GM12878 (cell line): ENCODE data around the gene UST. TPM values are rescaled to one million over a fixed set of nuclear protein-coding genes. Genes with fewer than 3 reads are reported as not detected.

ENCODE experiments used
- BCL11A ChIP-seq: IDR thresholded peaks from 2 replicates; pipeline ENCODE4 v1.6.1; 2011; ENCODE audit warnings: low read depth, low read length
- BCLAF1 ChIP-seq: fragments of 450-650 bp; IDR thresholded peaks from 2 replicates; pipeline ENCODE4 v1.6.1; 2017; ENCODE audit warnings: antibody characterized with exemption, mild to moderate bottlenecking, moderate library complexity
- CEBPB ChIP-seq, 2 experiments: fragments of 150-350 bp in 1 of 2; IDR thresholded peaks; 2 replicates each; pipeline ENCODE4 v1.6.1; 2012 to 2014; ENCODE audit warnings: low read depth in 2 of 2, low read length in 2 of 2, borderline replicate concordance in 1 of 2, inconsistent platforms in 1 of 2
- CHD4 ChIP-seq: fragments of 200-600 bp; sonication (generic); IDR thresholded peaks from 2 replicates; pipeline ENCODE4 v1.6.1; 2016; ENCODE audit warnings: mild to moderate bottlenecking
- EED ChIP-seq: sonication (generic); IDR thresholded peaks from 2 replicates; pipeline ENCODE4 v1.6.1; 2016; ENCODE audit warnings: antibody characterized with exemption, low read depth
- HCFC1 ChIP-seq: fragments of 150-350 bp; IDR thresholded peaks from 2 replicates; pipeline ENCODE4 v1.6.1; 2014; ENCODE audit warnings: low read length
- HDGF ChIP-seq: fragments of 450-650 bp; IDR thresholded peaks from 2 replicates; pipeline ENCODE4 v1.6.1; 2016; ENCODE audit warnings: antibody characterized with exemption
- IKZF1 ChIP-seq: fragments of 450-650 bp; conservative IDR thresholded peaks from 2 replicates; pipeline ENCODE4 v1.6.1; 2017; ENCODE audit warnings: antibody characterized with exemption, mild to moderate bottlenecking
- KAT2A ChIP-seq: conservative IDR thresholded peaks from 2 replicates; pipeline ENCODE4 v1.6.1; 2011; ENCODE audit warnings: low read depth, low read length; ENCODE audit not compliant: control insufficient read depth
- MEF2A ChIP-seq: IDR thresholded peaks from 2 replicates; pipeline ENCODE4 v1.6.1; 2011; ENCODE audit warnings: low read depth, mild to moderate bottlenecking, low read length, moderate library complexity; ENCODE audit not compliant: insufficient read depth
- NR2F1 ChIP-seq: fragments of 450-650 bp; conservative IDR thresholded peaks from 2 replicates; pipeline ENCODE4 v1.6.1; 2017; ENCODE audit warnings: mild to moderate bottlenecking
- POU2F2 ChIP-seq: IDR thresholded peaks from 3 replicates; pipeline ENCODE4 v1.6.1; 2011; ENCODE audit warnings: low read depth, mild to moderate bottlenecking, low read length, borderline replicate concordance
- SUPT20H ChIP-seq: IDR thresholded peaks from 2 replicates; pipeline ENCODE4 v1.6.1; 2011; ENCODE audit warnings: low read depth, mild to moderate bottlenecking, low read length, moderate library complexity, borderline replicate concordance; ENCODE audit not compliant: control insufficient read depth
- TCF7 ChIP-seq: IDR thresholded peaks from 2 replicates; pipeline ENCODE4 v1.6.1; 2014; ENCODE audit warnings: antibody characterized with exemption, borderline replicate concordance
- WRNIP1 ChIP-seq: IDR thresholded peaks from 2 replicates; pipeline ENCODE4 v1.6.1; 2011; ENCODE audit warnings: low read depth, low read length, improper control_type of control experiment, borderline replicate concordance
- ZBED1 ChIP-seq: IDR thresholded peaks from 2 replicates; pipeline ENCODE4 v1.6.1; 2016; ENCODE audit warnings: borderline replicate concordance
- polyA plus RNA-seq, 11 experiments: library from polyadenylated mRNA; depleted of rRNA in 4 of 11; unstranded in 6 of 11; stranded (reverse) in 5 of 11; fragments of >200 nt; fragmentation: Nextera tagmentation in 4 of 11; fragmentation: Illumina TruSeq in 1 of 11; extraction: Ambion mirVana in 4 of 11; extraction: Trizol in 1 of 11; gene quantifications; 1 replicate in 1 of 11; 2 replicates in 10 of 11; pipeline versions ENCODE4 v1.2.1 to v1.2.3, GENCODE V29; 2011 to 2016; ENCODE audit warnings: inconsistent platforms in 2 of 11, missing spikeins in 2 of 11, low read depth in 1 of 11
- total RNA-seq, 4 experiments: library from RNA; depleted of rRNA in 3 of 4; stranded (reverse); fragments of >200 nt in 3 of 4; fragmentation: Illumina TruSeq in 1 of 4; extraction: Trizol in 1 of 4; gene quantifications; 2 replicates each; pipeline versions ENCODE4 v1.2.1 to v1.2.3, GENCODE V29; 2013 to 2021
- TF ChIP-seq, protein P1 (sequence below): IDR thresholded peaks from 2 replicates; pipeline ENCODE4 v1.6.1; 2012; ENCODE audit warnings: low read length, inconsistent platforms
- TF ChIP-seq, protein P2 (sequence below): fragments of 450-650 bp; IDR thresholded peaks from 2 replicates; pipeline ENCODE4 v1.6.1; 2016; ENCODE audit warnings: mild to moderate bottlenecking
- TF ChIP-seq, protein P3 (sequence below): fragments of 450-650 bp; IDR thresholded peaks from 2 replicates; pipeline ENCODE4 v1.6.1; 2016; ENCODE audit warnings: mild to moderate bottlenecking
- TF ChIP-seq, protein P4 (sequence below): fragments of 450-650 bp; formaldehyde crosslinking; IDR thresholded peaks from 2 replicates; pipeline ENCODE4 v1.4.0; 2020; ENCODE audit warnings: mild to moderate bottlenecking, moderate library complexity

The UST gene
- total and polyA plus RNA-seq, 10 of the 15 experiments (the other 5 are each of a cell fraction or from before 2014, with no cell fraction given), result 0.74 to 43.3 (median 2.2) TPM

DNA sequence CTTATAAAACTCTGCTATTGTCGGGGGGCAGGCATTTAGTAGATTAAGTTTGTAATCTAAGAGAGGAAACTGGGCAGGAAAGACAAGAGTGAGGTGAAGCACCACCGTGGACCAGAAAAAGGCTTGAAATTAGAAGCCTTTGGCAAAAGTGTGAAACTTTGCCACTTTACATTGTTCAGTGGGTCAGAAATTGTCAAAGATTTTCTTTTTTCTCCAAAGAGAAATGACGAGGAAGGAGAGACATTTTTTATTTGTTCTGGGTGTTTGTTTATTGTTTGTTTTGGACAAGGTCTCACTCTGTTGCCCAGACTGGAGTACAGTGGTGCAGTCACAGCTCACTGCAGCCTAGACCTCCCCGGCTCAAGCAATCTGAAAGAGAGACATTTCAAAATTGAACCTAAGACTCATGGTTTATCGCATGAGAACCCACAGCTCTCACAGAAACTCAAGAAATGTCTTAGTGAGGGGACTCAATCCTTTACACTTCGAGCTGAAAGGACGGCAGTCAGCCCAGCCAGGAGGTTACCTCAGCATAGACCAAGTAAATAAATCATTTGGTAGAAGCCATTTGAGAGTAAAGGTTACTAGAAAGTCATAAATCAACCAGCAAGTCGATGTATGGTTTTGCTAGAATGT lies 307.8 kb downstream of the UST start (continued):
- no peak for TF ChIP-seq KAT2A
- TF ChIP-seq, protein P1, sequence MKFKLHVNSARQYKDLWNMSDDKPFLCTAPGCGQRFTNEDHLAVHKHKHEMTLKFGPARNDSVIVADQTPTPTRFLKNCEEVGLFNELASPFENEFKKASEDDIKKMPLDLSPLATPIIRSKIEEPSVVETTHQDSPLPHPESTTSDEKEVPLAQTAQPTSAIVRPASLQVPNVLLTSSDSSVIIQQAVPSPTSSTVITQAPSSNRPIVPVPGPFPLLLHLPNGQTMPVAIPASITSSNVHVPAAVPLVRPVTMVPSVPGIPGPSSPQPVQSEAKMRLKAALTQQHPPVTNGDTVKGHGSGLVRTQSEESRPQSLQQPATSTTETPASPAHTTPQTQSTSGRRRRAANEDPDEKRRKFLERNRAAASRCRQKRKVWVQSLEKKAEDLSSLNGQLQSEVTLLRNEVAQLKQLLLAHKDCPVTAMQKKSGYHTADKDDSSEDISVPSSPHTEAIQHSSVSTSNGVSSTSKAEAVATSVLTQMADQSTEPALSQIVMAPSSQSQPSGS, result no peak
- peak; percentile 47; the same call in 1 of the 2 replicates for TF ChIP-seq MEF2A
- no peak for TF ChIP-seq HCFC1
- TF ChIP-seq CHD4, result no peak
- TF ChIP-seq, protein P2, sequence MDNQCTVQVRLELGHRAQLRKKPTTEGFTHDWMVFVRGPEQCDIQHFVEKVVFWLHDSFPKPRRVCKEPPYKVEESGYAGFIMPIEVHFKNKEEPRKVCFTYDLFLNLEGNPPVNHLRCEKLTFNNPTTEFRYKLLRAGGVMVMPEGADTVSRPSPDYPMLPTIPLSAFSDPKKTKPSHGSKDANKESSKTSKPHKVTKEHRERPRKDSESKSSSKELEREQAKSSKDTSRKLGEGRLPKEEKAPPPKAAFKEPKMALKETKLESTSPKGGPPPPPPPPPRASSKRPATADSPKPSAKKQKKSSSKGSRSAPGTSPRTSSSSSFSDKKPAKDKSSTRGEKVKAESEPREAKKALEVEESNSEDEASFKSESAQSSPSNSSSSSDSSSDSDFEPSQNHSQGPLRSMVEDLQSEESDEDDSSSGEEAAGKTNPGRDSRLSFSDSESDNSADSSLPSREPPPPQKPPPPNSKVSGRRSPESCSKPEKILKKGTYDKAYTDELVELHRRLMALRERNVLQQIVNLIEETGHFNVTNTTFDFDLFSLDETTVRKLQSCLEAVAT, result peak; percentile 64
- TF ChIP-seq BCL11A, result no peak
- TF ChIP-seq NR2F1, result 0 out of 2 replicates have a peak, but pooled peaks have one; percentile 17
- TF ChIP-seq CEBPB (IDR thresholded peaks at IDR 0.05; ENCODE audit: borderline replicate concordance in 1 of 2, low read depth in 2 of 2, low read length in 2 of 2), result no peak
- TF ChIP-seq EED, result peak; percentile 20; the same call in 1 of the 2 replicates
- TF ChIP-seq HDGF, result no peak
- TF ChIP-seq WRNIP1, result no peak
- TF ChIP-seq TCF7, result no peak
- no peak; the same call in 1 of the 2 replicates for TF ChIP-seq IKZF1
- TF ChIP-seq SUPT20H, result no peak
- TF ChIP-seq POU2F2, result peak; percentile 71; the same call in 2 of the 3 replicates
- TF ChIP-seq, protein P3, sequence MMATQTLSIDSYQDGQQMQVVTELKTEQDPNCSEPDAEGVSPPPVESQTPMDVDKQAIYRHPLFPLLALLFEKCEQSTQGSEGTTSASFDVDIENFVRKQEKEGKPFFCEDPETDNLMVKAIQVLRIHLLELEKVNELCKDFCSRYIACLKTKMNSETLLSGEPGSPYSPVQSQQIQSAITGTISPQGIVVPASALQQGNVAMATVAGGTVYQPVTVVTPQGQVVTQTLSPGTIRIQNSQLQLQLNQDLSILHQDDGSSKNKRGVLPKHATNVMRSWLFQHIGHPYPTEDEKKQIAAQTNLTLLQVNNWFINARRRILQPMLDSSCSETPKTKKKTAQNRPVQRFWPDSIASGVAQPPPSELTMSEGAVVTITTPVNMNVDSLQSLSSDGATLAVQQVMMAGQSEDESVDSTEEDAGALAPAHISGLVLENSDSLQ, result peak; percentile 29; the same call in 1 of the 2 replicates
- TF ChIP-seq, protein P4, sequence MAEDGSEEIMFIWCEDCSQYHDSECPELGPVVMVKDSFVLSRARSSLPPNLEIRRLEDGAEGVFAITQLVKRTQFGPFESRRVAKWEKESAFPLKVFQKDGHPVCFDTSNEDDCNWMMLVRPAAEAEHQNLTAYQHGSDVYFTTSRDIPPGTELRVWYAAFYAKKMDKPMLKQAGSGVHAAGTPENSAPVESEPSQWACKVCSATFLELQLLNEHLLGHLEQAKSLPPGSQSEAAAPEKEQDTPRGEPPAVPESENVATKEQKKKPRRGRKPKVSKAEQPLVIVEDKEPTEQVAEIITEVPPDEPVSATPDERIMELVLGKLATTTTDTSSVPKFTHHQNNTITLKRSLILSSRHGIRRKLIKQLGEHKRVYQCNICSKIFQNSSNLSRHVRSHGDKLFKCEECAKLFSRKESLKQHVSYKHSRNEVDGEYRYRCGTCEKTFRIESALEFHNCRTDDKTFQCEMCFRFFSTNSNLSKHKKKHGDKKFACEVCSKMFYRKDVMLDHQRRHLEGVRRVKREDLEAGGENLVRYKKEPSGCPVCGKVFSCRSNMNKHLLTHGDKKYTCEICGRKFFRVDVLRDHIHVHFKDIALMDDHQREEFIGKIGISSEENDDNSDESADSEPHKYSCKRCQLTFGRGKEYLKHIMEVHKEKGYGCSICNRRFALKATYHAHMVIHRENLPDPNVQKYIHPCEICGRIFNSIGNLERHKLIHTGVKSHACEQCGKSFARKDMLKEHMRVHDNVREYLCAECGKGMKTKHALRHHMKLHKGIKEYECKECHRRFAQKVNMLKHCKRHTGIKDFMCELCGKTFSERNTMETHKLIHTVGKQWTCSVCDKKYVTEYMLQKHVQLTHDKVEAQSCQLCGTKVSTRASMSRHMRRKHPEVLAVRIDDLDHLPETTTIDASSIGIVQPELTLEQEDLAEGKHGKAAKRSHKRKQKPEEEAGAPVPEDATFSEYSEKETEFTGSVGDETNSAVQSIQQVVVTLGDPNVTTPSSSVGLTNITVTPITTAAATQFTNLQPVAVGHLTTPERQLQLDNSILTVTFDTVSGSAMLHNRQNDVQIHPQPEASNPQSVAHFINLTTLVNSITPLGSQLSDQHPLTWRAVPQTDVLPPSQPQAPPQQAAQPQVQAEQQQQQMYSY (CRISPR knock-in tag), result no peak
- 0 out of 2 replicates have a peak, but pooled peaks have one; percentile 2 for TF ChIP-seq ZBED1
- no peak for TF ChIP-seq BCLAF1
